SKM-1 (cell line): ENCODE measurements around the gene IGFLR1.
A peak's percentile ranks its signal among the peaks of the same experiment; 100 is the strongest.

ENCODE experiments used
- DNase-seq: peaks from one replicate; lab custom pipeline; 2025; ENCODE audit not compliant: unreplicated experiment; lab: John Stamatoyannopoulos, UW

IGFLR1 gene

GRCh38 chr19:35755550-35756376, 13.5 kb upstream of the IGFLR1 start:
- DNase-seq, result no peak

GRCh38 chr19:35755131-35755549, 12.9 kb upstream of the IGFLR1 start:
- no peak for DNase-seq

- no peak for DNase-seq
Observed at GRCh38 chr19:35754370-35755130, 12.3 kb upstream of the IGFLR1 start.

- no peak for DNase-seq
Observed at GRCh38 chr19:35753634-35754369, 11.6 kb upstream of the IGFLR1 start.

GRCh38 chr19:35752746-35753350, 10.6 kb upstream of the IGFLR1 start:
- DNase-seq, result no peak

GRCh38 chr19:35751839-35752745, 9.8 kb upstream of the IGFLR1 start:
- DNase-seq, result no peak

GRCh38 chr19:35750167-35750566, 7.9 kb upstream of the IGFLR1 start:
- DNase-seq, result no peak

GRCh38 chr19:35748106-35749020, 6.1 kb upstream of the IGFLR1 start, which contains the start of gene LIN37:
Gene LIN37 (plus strand): TSS chr19:35748576. CDS start chr19:35748725, 149 bp downstream.
- peak; percentile 97 for DNase-seq

GRCh38 chr19:35746531-35746930, 4.3 kb upstream of the IGFLR1 start:
- no peak for DNase-seq

GRCh38 chr19:35746087-35746462, 3.8 kb upstream of the IGFLR1 start:
- no peak for DNase-seq

- peak; percentile 96 for DNase-seq
Observed at GRCh38 chr19:35745328-35746086, 3.3 kb upstream of the IGFLR1 start, which contains the start of the genes PSENEN and U2AF1L4. Gene PSENEN (plus strand): TSS chr19:35745651. CDS start chr19:35745931, 280 bp downstream. Gene U2AF1L4 (minus strand): TSS chr19:35745418. CDS start chr19:35745391, 27 bp downstream.

- peak; percentile 89 for DNase-seq
Observed at GRCh38 chr19:35744430-35745327, 2.4 kb upstream of the IGFLR1 start.

GRCh38 chr19:35743640-35744429, 1.6 kb upstream of the IGFLR1 start:
- no peak for DNase-seq

GRCh38 chr19:35741203-35741515, 1.1 kb downstream of the IGFLR1 start:
- no peak for DNase-seq

- peak; percentile 98 for DNase-seq
Observed at GRCh38 chr19:35740423-35741202, 1.6 kb downstream of the IGFLR1 start.

- no peak for DNase-seq
Observed at GRCh38 chr19:35740108-35740422, 2.2 kb downstream of the IGFLR1 start.
